K562 (cell line): Measurements from ENCODE around the gene YIPF4.

Experiments used
- CTCF ChIP-seq, 3 experiments: IDR thresholded peaks in 2 of 3; conservative IDR thresholded peaks in 1 of 3; 2 replicates each; pipeline ENCODE4 v1.5.1; 2011 to 2012; ENCODE audit warnings: low read length in 3 of 3, mild to moderate bottlenecking in 3 of 3, control low read depth in 2 of 3, improper control_type of control experiment in 1 of 3, inconsistent platforms in 1 of 3, low read depth in 1 of 3, mixed read lengths in 1 of 3, moderate library complexity in 1 of 3; ENCODE audit not compliant: insufficient read depth in 2 of 3
- E2F6 ChIP-seq, 2 experiments: IDR thresholded peaks; 2 replicates each; pipeline ENCODE4 v1.6.1; 2011; ENCODE audit warnings: borderline replicate concordance in 1 of 2, control low read depth in 1 of 2, low read depth in 1 of 2, low read length in 1 of 2, mild to moderate bottlenecking in 1 of 2, mixed read lengths in 1 of 2, moderate library complexity in 1 of 2; ENCODE audit not compliant: insufficient read depth in 1 of 2, insufficient read length in 1 of 2, poor library complexity in 1 of 2, severe bottlenecking in 1 of 2; ENCODE audit errors: extremely low read depth in 1 of 2
- POLR2AphosphoS5 ChIP-seq: IDR thresholded peaks from 2 replicates; pipeline ENCODE4 v1.6.1; 2011; ENCODE audit warnings: mild to moderate bottlenecking, low read depth, low read length, moderate library complexity; ENCODE audit not compliant: control insufficient read depth, insufficient read depth
- ZNF76 ChIP-seq: fragments of 250-450 bp; sonication (Bioruptor Pico); IDR thresholded peaks from 2 replicates; pipeline ENCODE4 v1.4.0; 2020; ENCODE audit warnings: mild to moderate bottlenecking, moderate library complexity, borderline replicate concordance

- TF ChIP-seq POLR2AphosphoS5 (no peak), E2F6 (IDR thresholded peaks at IDR 0.05; ENCODE audit: borderline replicate concordance in 1 of 2, extremely low read depth in 1 of 2, insufficient read depth in 1 of 2, insufficient read length in 1 of 2, low read depth in 1 of 2, low read length in 1 of 2, poor library complexity in 1 of 2, severe bottlenecking in 1 of 2) (no peak), ZNF76 (CRISPR knock-in tag) (no peak), CTCF (IDR thresholded peaks at IDR 0.05 in 2 of 3, conservative IDR thresholded peaks at IDR 0.05 in 1 of 3; ENCODE audit: insufficient read depth in 2 of 3, low read depth in 1 of 3, low read length in 3 of 3) (no peak)
Observed at GRCh38 chr2:32271063-32271462, 6.6 kb upstream of the YIPF4 start.
